Measurements from ENCODE around the gene ARHGAP1.

ARHGAP1 gene

DNA sequence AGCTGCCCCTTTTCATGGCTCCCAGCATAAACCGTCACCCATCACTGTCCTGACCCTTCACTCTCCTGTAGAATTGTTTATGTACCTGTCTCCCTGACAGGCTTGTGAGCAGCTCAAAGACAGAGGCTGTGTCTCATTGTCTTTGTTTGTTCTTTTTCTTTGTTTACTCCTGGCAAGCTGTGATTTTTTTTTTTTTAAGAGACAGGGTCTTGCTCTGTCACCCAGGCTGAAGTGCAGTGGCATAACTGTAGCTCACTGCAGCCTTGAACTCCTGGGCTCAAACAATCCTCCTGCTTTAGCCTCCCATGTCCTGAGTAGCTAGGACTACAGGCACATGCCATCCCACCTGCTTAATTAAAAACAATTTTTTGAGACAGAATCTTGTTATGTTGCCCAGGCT, 9.7 kb downstream of the ARHGAP1 start:
- peaks cover 32 to 95% (median 90%) of the 10 kb centered on the region in 3 donors for H3K36me3 ChIP-seq
- no peak overlapping the region for H3K4me3 ChIP-seq
- no peaks in the 10 kb centered on the region for H3K9me3 ChIP-seq
- no peaks in the 10 kb centered on the region for H3K27me3 ChIP-seq
- no peak overlapping the region for H3K27ac ChIP-seq
- TF ChIP-seq, protein P1, sequence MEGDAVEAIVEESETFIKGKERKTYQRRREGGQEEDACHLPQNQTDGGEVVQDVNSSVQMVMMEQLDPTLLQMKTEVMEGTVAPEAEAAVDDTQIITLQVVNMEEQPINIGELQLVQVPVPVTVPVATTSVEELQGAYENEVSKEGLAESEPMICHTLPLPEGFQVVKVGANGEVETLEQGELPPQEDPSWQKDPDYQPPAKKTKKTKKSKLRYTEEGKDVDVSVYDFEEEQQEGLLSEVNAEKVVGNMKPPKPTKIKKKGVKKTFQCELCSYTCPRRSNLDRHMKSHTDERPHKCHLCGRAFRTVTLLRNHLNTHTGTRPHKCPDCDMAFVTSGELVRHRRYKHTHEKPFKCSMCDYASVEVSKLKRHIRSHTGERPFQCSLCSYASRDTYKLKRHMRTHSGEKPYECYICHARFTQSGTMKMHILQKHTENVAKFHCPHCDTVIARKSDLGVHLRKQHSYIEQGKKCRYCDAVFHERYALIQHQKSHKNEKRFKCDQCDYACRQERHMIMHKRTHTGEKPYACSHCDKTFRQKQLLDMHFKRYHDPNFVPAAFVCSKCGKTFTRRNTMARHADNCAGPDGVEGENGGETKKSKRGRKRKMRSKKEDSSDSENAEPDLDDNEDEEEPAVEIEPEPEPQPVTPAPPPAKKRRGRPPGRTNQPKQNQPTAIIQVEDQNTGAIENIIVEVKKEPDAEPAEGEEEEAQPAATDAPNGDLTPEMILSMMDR (IDR thresholded peaks at IDR 0.05), result no peak
- intact Hi-C loops (cut with DNase I; ENCODE audit: low total_unique reads), result no loop called here
- no peak for DNase-seq
- peaks cover 13 to 50% (median 33%) of the 10 kb centered on the region in 4 donors for H3K4me1 ChIP-seq

DNA sequence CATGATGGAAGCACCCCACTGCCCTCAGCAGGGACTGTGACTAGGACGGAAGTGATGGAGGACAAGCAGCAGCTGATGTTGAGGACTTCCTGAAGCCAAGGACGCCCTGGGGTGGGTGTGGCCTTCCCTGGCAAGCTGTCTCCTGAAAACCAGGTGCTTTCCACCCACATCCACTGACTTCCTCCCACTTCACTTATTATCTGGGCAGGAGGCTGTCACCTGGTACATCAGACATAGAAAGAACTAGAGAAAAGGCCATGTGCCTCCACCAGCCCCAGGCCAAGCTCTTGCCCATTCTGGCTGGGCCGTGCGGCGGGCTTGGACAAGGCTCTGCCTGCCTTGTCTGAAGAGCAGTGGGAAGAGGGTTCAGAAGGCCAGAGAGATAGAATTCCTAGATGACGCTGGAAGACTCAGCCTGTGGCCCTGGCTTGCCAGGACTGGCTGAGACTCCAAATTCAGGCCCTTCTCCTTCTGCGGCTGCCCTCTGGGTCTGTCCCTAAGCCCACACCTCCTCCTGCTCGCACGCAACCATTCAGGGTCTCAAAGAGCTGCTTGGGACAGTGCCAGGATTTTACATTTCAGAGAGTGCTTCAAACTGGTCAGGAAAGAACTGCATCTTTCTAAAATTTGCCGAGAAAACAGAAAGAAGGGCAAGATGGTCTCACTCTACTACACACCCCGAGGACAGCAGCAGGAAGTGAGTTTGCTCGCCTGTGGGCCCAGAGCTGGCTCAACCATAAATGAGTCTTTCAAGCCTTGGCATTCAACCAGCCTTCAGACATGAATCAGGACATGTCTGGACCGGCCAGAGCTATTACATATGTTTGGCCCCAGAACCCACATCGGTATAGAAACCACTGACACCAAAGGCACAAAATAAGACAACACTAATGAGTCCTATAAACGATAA, 13.3 kb downstream of the ARHGAP1 start:
- no peak for DNase-seq
- intact Hi-C loops (cut with DNase I; ENCODE audit: low total_unique reads), result loop anchor here (5.0 kb wide), 1 partner anchor 565 kb away; the partner anchor contains the start of gene PHF21A
- H3K27me3 ChIP-seq, result no peaks in the 10 kb centered on the region
- TF ChIP-seq, protein P1 (IDR thresholded peaks at IDR 0.05), result no peak
- H3K9me3 ChIP-seq, result no peaks in the 10 kb centered on the region
- H3K36me3 ChIP-seq, result peaks cover 25 to 68% (median 68%) of the 10 kb centered on the region in 3 donors
- peaks cover 5 to 52% (median 25%) of the 10 kb centered on the region in 4 donors for H3K4me1 ChIP-seq
- H3K27ac ChIP-seq, result peak overlapping the region; percentile 64 to 66
- H3K4me3 ChIP-seq, result no peak overlapping the region

GRCh38 chr11:46684367-46684766, 16.1 kb downstream of the ARHGAP1 start:
- Histone ChIP-seq H3K27ac (peak overlapping the region; percentile 64 to 66), H3K27me3 (no peaks in the 10 kb centered on the region), H3K4me1 (peaks cover 5 to 52% (median 25%) of the 10 kb centered on the region in 4 donors), H3K36me3 (peaks cover 53 to 74% (median 71%) of the 10 kb centered on the region in 3 donors), H3K4me3 (no peak overlapping the region), H3K9me3 (no peaks in the 10 kb centered on the region)
- intact Hi-C loops (cut with DNase I; ENCODE audit: low total_unique reads), result no loop called here
- TF ChIP-seq, protein P1 (IDR thresholded peaks at IDR 0.05), result no peak
- DNase-seq, result no peak

GRCh38 chr11:46682773-46683752, 17.4 kb downstream of the ARHGAP1 start:
- H3K27ac ChIP-seq, result peak overlapping the region; percentile 64 to 66
- no peaks in the 10 kb centered on the region for H3K27me3 ChIP-seq
- TF ChIP-seq, protein P1 (IDR thresholded peaks at IDR 0.05), result no peak
- no peak for DNase-seq
- no peak overlapping the region for H3K4me3 ChIP-seq
- H3K36me3 ChIP-seq, result peaks cover 65 to 76% (median 71%) of the 10 kb centered on the region in 3 donors
- intact Hi-C loops (cut with DNase I; ENCODE audit: low total_unique reads), result no loop called here
- no peaks in the 10 kb centered on the region for H3K9me3 ChIP-seq
- peaks cover 5 to 48% (median 24%) of the 10 kb centered on the region in 4 donors for H3K4me1 ChIP-seq

- Histone ChIP-seq H3K27ac (peak overlapping the region in 1 of 2 donors; percentile 64), H3K4me3 (no peak overlapping the region), H3K27me3 (no peaks in the 10 kb centered on the region), H3K4me1 (peaks cover 5 to 39% (median 18%) of the 10 kb centered on the region in 4 donors), H3K9me3 (no peaks in the 10 kb centered on the region), H3K36me3 (peaks cover 56 to 76% (median 68%) of the 10 kb centered on the region in 3 donors)
- DNase-seq, result no peak
- intact Hi-C loops (cut with DNase I; ENCODE audit: low total_unique reads), result no loop called here
- TF ChIP-seq, protein P1 (IDR thresholded peaks at IDR 0.05), result no peak
Measured at GRCh38 chr11:46681814-46682213, 18.6 kb downstream of the ARHGAP1 start.

Measured in tibial artery (tissue), 4 donors.